Activated CD8-positive, alpha-beta T cell treated with anti-CD3 and anti-CD28 coated beads for 36 hours (primary cell): ENCODE data around the gene SPOP. TPM values are rescaled to one million over a fixed set of nuclear protein-coding genes. Genes with fewer than 3 reads are reported as not detected.

Experiments
- ATAC-seq: fragments of 200-7000 bp; cut with Tn5 transposase; one replicate; pipeline ENCODE4 v1.10.0; 2021; ENCODE audit warnings: mild to moderate bottlenecking, moderate library complexity
- CTCF ChIA-PET: fragments of 350-600 bp; sonication (Branson Sonifier 250); formaldehyde crosslinking; loops from one replicate; lab custom pipeline; 2021; ENCODE audit warnings: antibody characterized with exemption; lab: Charles Lee
- POLR2A ChIA-PET: fragments of 350-600 bp; sonication (Branson Sonifier 250); formaldehyde crosslinking; loops from one replicate; lab custom pipeline; 2021; ENCODE audit warnings: antibody characterized with exemption; lab: Charles Lee
- DNase-seq: peaks from one replicate; pipeline ENCODE4 v3.0.0-alpha.2; 2020
- H3K27ac Mint-ChIP-seq: one replicate; pipeline ENCODE4 v1.8.0; 2021; ENCODE audit warnings: mild to moderate bottlenecking, mixed read lengths
- H3K27me3 Mint-ChIP-seq: one replicate; pipeline ENCODE4 v1.8.0; 2021; ENCODE audit warnings: mixed read lengths
- H3K36me3 Mint-ChIP-seq: one replicate; pipeline ENCODE4 v1.8.0; 2021; ENCODE audit warnings: low read depth, mixed read lengths
- H3K4me1 Mint-ChIP-seq: one replicate; pipeline ENCODE4 v1.8.0; 2021; ENCODE audit warnings: low read depth, mixed read lengths
- H3K4me3 Mint-ChIP-seq: one replicate; pipeline ENCODE4 v1.8.0; 2021; ENCODE audit warnings: mild to moderate bottlenecking, moderate library complexity, mixed read lengths
- H3K9me3 Mint-ChIP-seq: one replicate; pipeline ENCODE4 v1.8.0; 2021; ENCODE audit warnings: mixed read lengths
- CTCF ChIP-seq: fragments of 200-600 bp; IDR thresholded peaks from one replicate; pipeline ENCODE4 v1.8.0; 2022; ENCODE audit warnings: antibody characterized with exemption, mild to moderate bottlenecking
- intact Hi-C: fragments of 100-400 bp; cut with micrococcal nuclease; formaldehyde crosslinking; loops from one replicate; pipeline ENCODE4 v1.10.0; 2022
- total RNA-seq, 2 experiments: library from RNA; stranded (reverse); gene quantifications; one replicate each; pipeline ENCODE4 v1.2.3, GENCODE V29; 2021

The SPOP gene
- total RNA-seq, 2 experiments from 2014 or later = 61.6 to 63.5 TPM

- POLR2A ChIA-PET = interaction anchor here (0.7 to 1.9 kb wide), 3 partner anchors 9 to 293 kb away, joined by 3 to 5 read pairs (median 4); no protein-coding TSS in a partner anchor
- H3K4me3 Mint-ChIP-seq = no peak overlapping the region
- CTCF ChIA-PET = interaction anchor here (1.5 to 32.2 kb wide), 4 partner anchors 9 to 147 kb away, joined by 5 to 780 read pairs (median 13); partner anchors contain the start of gene NXPH3
- H3K36me3 Mint-ChIP-seq = peaks cover 31% of the 10 kb centered on the region
- peaks cover 33% of the 10 kb centered on the region for H3K4me1 Mint-ChIP-seq
- ATAC-seq (no peak), DNase-seq (no peak)
- no peaks in the 10 kb centered on the region for H3K9me3 Mint-ChIP-seq
- intact Hi-C loops = no loop called here
- H3K27ac Mint-ChIP-seq = peak overlapping the region; percentile 12
- H3K27me3 Mint-ChIP-seq = no peaks in the 10 kb centered on the region
- no peak for TF ChIP-seq CTCF
Measured at GRCh38 chr17:49705254-49705653, 27.4 kb upstream of the SPOP start.

- Mint-ChIP-seq H3K4me3 (no peak overlapping the region), H3K4me1 (peaks cover 35% of the 10 kb centered on the region), H3K9me3 (no peaks in the 10 kb centered on the region), H3K27ac (peak overlapping the region; percentile 53), H3K36me3 (peaks cover 34% of the 10 kb centered on the region), H3K27me3 (no peaks in the 10 kb centered on the region)
- peak; percentile 30 for DNase-seq
- CTCF ChIA-PET = interaction anchor here (1.0 to 32.2 kb wide), 9 partner anchors 8 to 295 kb away, joined by 3 to 780 read pairs (median 4); partner anchors contain the start of genes FAM117A and NXPH3
- intact Hi-C loops = no loop called here
- TF ChIP-seq CTCF = peak; percentile 49
- POLR2A ChIA-PET = interaction anchor here (0.6 to 1.9 kb wide), 4 partner anchors 8 to 91 kb away, joined by 3 to 5 read pairs (median 3); no protein-coding TSS in a partner anchor
- ATAC-seq = no peak
Measured at GRCh38 chr17:49703557-49704277, 25.8 kb upstream of the SPOP start.

GRCh38 chr17:49700960-49701359 lies 23.1 kb upstream of the SPOP start:
- intact Hi-C loops = no loop called here
- Mint-ChIP-seq H3K36me3 (peaks cover 31% of the 10 kb centered on the region), H3K27me3 (no peaks in the 10 kb centered on the region), H3K4me1 (peaks cover 27% of the 10 kb centered on the region), H3K9me3 (no peaks in the 10 kb centered on the region), H3K4me3 (no peak overlapping the region), H3K27ac (peak overlapping the region; percentile 21)
- no peak for TF ChIP-seq CTCF
- ATAC-seq (no peak), DNase-seq (no peak)
- ChIA-PET POLR2A (interaction anchor here (0.9 to 1.4 kb wide), 3 partner anchors 9 to 123 kb away, joined by 3 read pairs; no protein-coding TSS in a partner anchor), CTCF (interaction anchor here (1.0 to 32.2 kb wide), 3 partner anchors 9 to 135 kb away, joined by 3 to 780 read pairs (median 81); partner anchors contain the start of genes NXPH3 and SLC35B1)

GRCh38 chr17:49699966-49700575 lies 22.2 kb upstream of the SPOP start:
- H3K9me3 Mint-ChIP-seq = no peaks in the 10 kb centered on the region
- no peaks in the 10 kb centered on the region for H3K27me3 Mint-ChIP-seq
- no peak for TF ChIP-seq CTCF
- no peak for ATAC-seq
- intact Hi-C loops = no loop called here
- ChIA-PET CTCF (interaction anchor here (1.1 to 32.2 kb wide), 4 partner anchors 9 to 298 kb away, joined by 3 to 780 read pairs (median 42); partner anchors contain the start of genes NXPH3 and SLC35B1), POLR2A (interaction anchor here (0.9 to 3.3 kb wide), 6 partner anchors 7 to 130 kb away, joined by 3 to 23 read pairs (median 3); partner anchors contain the start of gene SLC35B1)
- peaks cover 30% of the 10 kb centered on the region for H3K4me1 Mint-ChIP-seq
- no peak for DNase-seq
- peaks cover 28% of the 10 kb centered on the region for H3K36me3 Mint-ChIP-seq
- peak overlapping the region; percentile 62 for H3K27ac Mint-ChIP-seq
- no peak overlapping the region for H3K4me3 Mint-ChIP-seq
